ENCODE data around the gene MAPK9. TPM values are rescaled to one million over a fixed set of nuclear protein-coding genes. Genes with fewer than 3 reads are reported as not detected.

MAPK9 gene
- total RNA-seq, 1 experiment from 2014 or later, result 38.6 TPM

GRCh38 chr5:180253036-180253824, 38.7 kb downstream of the MAPK9 start:
- Histone ChIP-seq H2AK5ac (ENCODE audit: insufficient read length, low read length) (no peak overlapping the region), H4K8ac (replicated peaks; ENCODE audit: insufficient read length, low read depth, low read length) (no peak overlapping the region), H2BK15ac (ENCODE audit: low read depth, low read length) (no peak overlapping the region), H4K20me1 (ENCODE audit: control insufficient read depth, insufficient read depth, insufficient read length) (no peaks in the 10 kb centered on the region), H3K18ac (ENCODE audit: insufficient read length, low read depth, low read length) (no peak overlapping the region), H3K4me1 (ENCODE audit: insufficient read depth, low read length) (no peaks in the 10 kb centered on the region), H3K9ac (ENCODE audit: extremely low read depth, insufficient read length, low read length) (no peak overlapping the region), H2BK120ac (ENCODE audit: low read depth, low read length, poor library complexity, severe bottlenecking) (no peak overlapping the region), H3K27me3 (ENCODE audit: insufficient read depth, low read length) (no peaks in the 10 kb centered on the region), H2BK20ac (ENCODE audit: low read depth, low read length, poor library complexity, severe bottlenecking) (no peak overlapping the region), H3K79me2 (ENCODE audit: insufficient read depth, low read length) (no peaks in the 10 kb centered on the region), H3K14ac (ENCODE audit: insufficient read depth, low read length) (no peak overlapping the region), H3K79me1 (ENCODE audit: insufficient read depth, low read depth, low read length, poor library complexity, severe bottlenecking) (no peaks in the 10 kb centered on the region), H2AFZ (ENCODE audit: low read length) (no peak overlapping the region), H3K56ac (ENCODE audit: insufficient read length, low read depth, low read length) (no peak overlapping the region), H3K27ac (ENCODE audit: insufficient read length, low read depth, low read length) (no peak overlapping the region), H3K4me2 (ENCODE audit: insufficient read depth, insufficient read length, low read length) (no peak overlapping the region), H3K23me2 (ENCODE audit: insufficient read length, low read depth, low read length, poor library complexity, severe bottlenecking) (no peaks in the 10 kb centered on the region), H3K23ac (ENCODE audit: insufficient read length, low read depth, low read length) (no peak overlapping the region), H4K91ac (ENCODE audit: insufficient read length, low read depth, low read length) (no peak overlapping the region), H4K5ac (ENCODE audit: insufficient read length, low read depth, low read length) (no peak overlapping the region), H2BK12ac (ENCODE audit: insufficient read length, low read depth, low read length) (no peak overlapping the region), H3K9me3 (ENCODE audit: control insufficient read depth, low read depth, low read length) (peaks cover 66% of the 10 kb centered on the region), H3K4ac (ENCODE audit: low read depth, low read length) (no peak overlapping the region), H2BK5ac (ENCODE audit: insufficient read length, low read length) (no peak overlapping the region), H3T11ph (ENCODE audit: low read length) (no peak overlapping the region)
- peaks cover 6% of the 10 kb centered on the region for H3K27me3 Mint-ChIP-seq (ENCODE audit: low read depth)
- no peak for DNase-seq
- no peak overlapping the region for H3K4me3 Mint-ChIP-seq
- no peak for TF ChIP-seq CTCF (conservative IDR thresholded peaks at IDR 0.05)
- H3K9me3 Mint-ChIP-seq, result peaks cover 78 to 79% of the 10 kb centered on the region in 2 experiments
- no CpG with 5 or more reads among the region's 24 CpGs for WGBS (ENCODE audit: extremely low coverage, insufficient read length, low lambda C conversion rate)
- no peak overlapping the region for H3K27ac Mint-ChIP-seq
- no peaks in the 10 kb centered on the region for H3K4me1 Mint-ChIP-seq
- peaks cover 90 to 96% (median 94%) of the 10 kb centered on the region in 3 experiments for H3K36me3 Mint-ChIP-seq (ENCODE audit: insufficient read depth in 1 of 3, low read depth in 3 of 3)

All from H9 (cell line).